HEK293 (cell line): ENCODE measurements around the gene F10.

Experiments used
- EGR2 ChIP-seq: fragments of 450-650 bp; formaldehyde crosslinking; IDR thresholded peaks from 2 replicates; pipeline ENCODE4 v1.5.1; 2016; ENCODE audit warnings: low read depth, missing biosample characterization, missing genetic modification characterization
- GLIS2 ChIP-seq: fragments of 450-650 bp; formaldehyde crosslinking; IDR thresholded peaks from 2 replicates; pipeline ENCODE4 v1.5.1; 2016; ENCODE audit warnings: missing biosample characterization, missing genetic modification characterization
- IKZF3 ChIP-seq: fragments of 450-650 bp; IDR thresholded peaks from 2 replicates; pipeline ENCODE4 v1.5.0; 2018; ENCODE audit warnings: missing biosample characterization, mild to moderate bottlenecking, missing genetic modification characterization, moderate library complexity
- KLF10 ChIP-seq: fragments of 450-650 bp; IDR thresholded peaks from 2 replicates; pipeline ENCODE4 v1.5.1; 2018; ENCODE audit warnings: missing biosample characterization, mild to moderate bottlenecking, missing genetic modification characterization
- KLF9 ChIP-seq: fragments of 450-650 bp; formaldehyde crosslinking; IDR thresholded peaks from 2 replicates; pipeline ENCODE4 v1.5.1; 2016; ENCODE audit warnings: missing biosample characterization, missing genetic modification characterization, low read depth
- PRDM2 ChIP-seq: fragments of 450-650 bp; formaldehyde crosslinking; IDR thresholded peaks from 2 replicates; pipeline ENCODE4 v1.5.1; 2016; ENCODE audit warnings: missing biosample characterization, missing genetic modification characterization, borderline replicate concordance
- ZBTB17 ChIP-seq: fragments of 450-650 bp; formaldehyde crosslinking; IDR thresholded peaks from 2 replicates; pipeline ENCODE4 v1.5.1; 2016; ENCODE audit warnings: missing biosample characterization, missing genetic modification characterization
- ZBTB21 ChIP-seq: fragments of 450-650 bp; formaldehyde crosslinking; IDR thresholded peaks from 2 replicates; pipeline ENCODE4 v1.5.1; 2017; ENCODE audit warnings: missing biosample characterization, missing genetic modification characterization
- ZBTB8A ChIP-seq: fragments of 450-650 bp; formaldehyde crosslinking; IDR thresholded peaks from 2 replicates; pipeline ENCODE4 v1.5.1; 2016; ENCODE audit warnings: missing biosample characterization, missing genetic modification characterization
- ZFP37 ChIP-seq: fragments of 450-650 bp; formaldehyde crosslinking; IDR thresholded peaks from 2 replicates; pipeline ENCODE4 v1.5.1; 2016; ENCODE audit warnings: missing biosample characterization, missing genetic modification characterization
- ZFP41 ChIP-seq: fragments of 450-650 bp; formaldehyde crosslinking; IDR thresholded peaks from 2 replicates; pipeline ENCODE4 v1.5.1; 2016; ENCODE audit warnings: missing biosample characterization, missing genetic modification characterization, borderline replicate concordance
- ZIC2 ChIP-seq: fragments of 450-650 bp; formaldehyde crosslinking; IDR thresholded peaks from 2 replicates; pipeline ENCODE4 v1.5.1; 2016; ENCODE audit warnings: missing biosample characterization, missing genetic modification characterization
- ZNF223 ChIP-seq: fragments of 450-650 bp; formaldehyde crosslinking; IDR thresholded peaks from 2 replicates; pipeline ENCODE4 v1.5.1; 2016; ENCODE audit warnings: missing biosample characterization, missing genetic modification characterization
- ZNF248 ChIP-seq: fragments of 450-650 bp; formaldehyde crosslinking; IDR thresholded peaks from 2 replicates; pipeline ENCODE4 v1.5.1; 2017; ENCODE audit warnings: missing biosample characterization, missing genetic modification characterization
- ZNF324 ChIP-seq: fragments of 450-650 bp; formaldehyde crosslinking; IDR thresholded peaks from 2 replicates; pipeline ENCODE4 v1.5.1; 2016; ENCODE audit warnings: missing biosample characterization, missing genetic modification characterization
- ZNF366 ChIP-seq: fragments of 450-650 bp; formaldehyde crosslinking; conservative IDR thresholded peaks from 2 replicates; pipeline ENCODE4 v1.5.1; 2016; ENCODE audit warnings: missing biosample characterization, missing genetic modification characterization
- ZNF37A ChIP-seq: fragments of 450-650 bp; IDR thresholded peaks from 2 replicates; pipeline ENCODE4 v1.5.1; 2018; ENCODE audit warnings: missing biosample characterization, missing genetic modification characterization
- ZNF561 ChIP-seq: fragments of 450-650 bp; IDR thresholded peaks from 2 replicates; pipeline ENCODE4 v1.5.1; 2018; ENCODE audit warnings: missing biosample characterization, missing genetic modification characterization, borderline replicate concordance
- ZNF621 ChIP-seq: fragments of 450-650 bp; formaldehyde crosslinking; IDR thresholded peaks from 2 replicates; pipeline ENCODE4 v1.5.1; 2017; ENCODE audit warnings: missing biosample characterization, missing genetic modification characterization
- ZNF670 ChIP-seq: fragments of 450-650 bp; formaldehyde crosslinking; IDR thresholded peaks from 2 replicates; pipeline ENCODE4 v1.5.1; 2016; ENCODE audit warnings: missing biosample characterization, missing genetic modification characterization, low read depth
- ZNF677 ChIP-seq: fragments of 450-650 bp; IDR thresholded peaks from 2 replicates; pipeline ENCODE4 v1.5.0; 2018; ENCODE audit warnings: missing biosample characterization, mild to moderate bottlenecking, missing genetic modification characterization, moderate library complexity
- ZNF76 ChIP-seq: fragments of 450-650 bp; formaldehyde crosslinking; IDR thresholded peaks from 2 replicates; pipeline ENCODE4; 2016; ENCODE audit warnings: low read depth, missing biosample characterization, missing genetic modification characterization, borderline replicate concordance
- ZNF792 ChIP-seq: fragments of 450-650 bp; formaldehyde crosslinking; IDR thresholded peaks from 2 replicates; pipeline ENCODE4 v1.5.1; 2016; ENCODE audit warnings: missing biosample characterization, missing genetic modification characterization
- ZNF830 ChIP-seq: fragments of 450-650 bp; IDR thresholded peaks from 2 replicates; pipeline ENCODE4 v1.5.0; 2018; ENCODE audit warnings: missing biosample characterization, missing genetic modification characterization, low read depth, mild to moderate bottlenecking, moderate library complexity
- TF ChIP-seq, protein P1 (sequence below): fragments of 450-650 bp; formaldehyde crosslinking; IDR thresholded peaks from 2 replicates; pipeline ENCODE4 v1.5.0; 2017; ENCODE audit warnings: missing biosample characterization, missing genetic modification characterization, borderline replicate concordance
- TF ChIP-seq, protein P2 (sequence below): fragments of 450-650 bp; formaldehyde crosslinking; IDR thresholded peaks from 2 replicates; pipeline ENCODE4 v1.5.1; 2017; ENCODE audit warnings: missing biosample characterization, missing genetic modification characterization

Gene F10

GRCh38 chr13:113157929-113158747 lies 35.5 kb downstream of the F10 start, which contains the start of gene PROZ (continued):
- TF ChIP-seq KLF10 (tag by site-specific recombination) (0 out of 2 replicates have a peak, but pooled peaks have one; percentile 44), KLF9 (no peak), ZNF670 (0 out of 2 replicates have a peak, but pooled peaks have one; percentile 44), ZFP37 (tag by site-specific recombination) (no peak), ZBTB17 (tag by site-specific recombination) (0 out of 2 replicates have a peak, but pooled peaks have one; percentile 23), ZNF621 (no peak), ZNF366 (tag by site-specific recombination) (peak; percentile 87), IKZF3 (tag by site-specific recombination) (no peak), ZNF76 (tag by site-specific recombination) (no peak), ZNF324 (tag by site-specific recombination) (0 out of 2 replicates have a peak, but pooled peaks have one; percentile 36), ZIC2 (no peak), PRDM2 (tag by site-specific recombination) (no peak), ZNF830 (tag by site-specific recombination) (0 out of 2 replicates have a peak, but pooled peaks have one; percentile 59), ZBTB21 (no peak), GLIS2 (tag by site-specific recombination) (no peak), ZNF792 (tag by site-specific recombination) (no peak), ZNF677 (peak; percentile 44; the same call in 1 of the 2 replicates), EGR2 (tag by site-specific recombination) (no peak), ZNF223 (tag by site-specific recombination) (no peak), ZNF561 (peak; percentile 66), ZBTB8A (tag by site-specific recombination) (no peak), ZFP41 (tag by site-specific recombination) (no peak), ZNF248 (no peak), ZNF37A (no peak)
- TF ChIP-seq, protein P1, sequence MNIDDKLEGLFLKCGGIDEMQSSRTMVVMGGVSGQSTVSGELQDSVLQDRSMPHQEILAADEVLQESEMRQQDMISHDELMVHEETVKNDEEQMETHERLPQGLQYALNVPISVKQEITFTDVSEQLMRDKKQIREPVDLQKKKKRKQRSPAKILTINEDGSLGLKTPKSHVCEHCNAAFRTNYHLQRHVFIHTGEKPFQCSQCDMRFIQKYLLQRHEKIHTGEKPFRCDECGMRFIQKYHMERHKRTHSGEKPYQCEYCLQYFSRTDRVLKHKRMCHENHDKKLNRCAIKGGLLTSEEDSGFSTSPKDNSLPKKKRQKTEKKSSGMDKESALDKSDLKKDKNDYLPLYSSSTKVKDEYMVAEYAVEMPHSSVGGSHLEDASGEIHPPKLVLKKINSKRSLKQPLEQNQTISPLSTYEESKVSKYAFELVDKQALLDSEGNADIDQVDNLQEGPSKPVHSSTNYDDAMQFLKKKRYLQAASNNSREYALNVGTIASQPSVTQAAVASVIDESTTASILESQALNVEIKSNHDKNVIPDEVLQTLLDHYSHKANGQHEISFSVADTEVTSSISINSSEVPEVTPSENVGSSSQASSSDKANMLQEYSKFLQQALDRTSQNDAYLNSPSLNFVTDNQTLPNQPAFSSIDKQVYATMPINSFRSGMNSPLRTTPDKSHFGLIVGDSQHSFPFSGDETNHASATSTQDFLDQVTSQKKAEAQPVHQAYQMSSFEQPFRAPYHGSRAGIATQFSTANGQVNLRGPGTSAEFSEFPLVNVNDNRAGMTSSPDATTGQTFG: no peak
- TF ChIP-seq, protein P2, sequence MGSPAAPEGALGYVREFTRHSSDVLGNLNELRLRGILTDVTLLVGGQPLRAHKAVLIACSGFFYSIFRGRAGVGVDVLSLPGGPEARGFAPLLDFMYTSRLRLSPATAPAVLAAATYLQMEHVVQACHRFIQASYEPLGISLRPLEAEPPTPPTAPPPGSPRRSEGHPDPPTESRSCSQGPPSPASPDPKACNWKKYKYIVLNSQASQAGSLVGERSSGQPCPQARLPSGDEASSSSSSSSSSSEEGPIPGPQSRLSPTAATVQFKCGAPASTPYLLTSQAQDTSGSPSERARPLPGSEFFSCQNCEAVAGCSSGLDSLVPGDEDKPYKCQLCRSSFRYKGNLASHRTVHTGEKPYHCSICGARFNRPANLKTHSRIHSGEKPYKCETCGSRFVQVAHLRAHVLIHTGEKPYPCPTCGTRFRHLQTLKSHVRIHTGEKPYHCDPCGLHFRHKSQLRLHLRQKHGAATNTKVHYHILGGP (tag by site-specific recombination): 0 out of 2 replicates have a peak, but pooled peaks have one; percentile 13
